GM21526 (cell line): ENCODE data around the gene UBAP2L.
"Not testable (repeated sequence)": the region's sequence is repeated elsewhere in the genome, so short reads cannot be mapped to it uniquely, and the experiment has no call there.

ENCODE experiments used
- ATAC-seq: cut with Tn5 transposase; IDR thresholded peaks from one replicate; pipeline ENCODE4 v1.9.1; 2021; ENCODE audit warnings: moderate library complexity; ENCODE audit not compliant: unreplicated experiment, low FRiP score

The UBAP2L gene

DNA sequence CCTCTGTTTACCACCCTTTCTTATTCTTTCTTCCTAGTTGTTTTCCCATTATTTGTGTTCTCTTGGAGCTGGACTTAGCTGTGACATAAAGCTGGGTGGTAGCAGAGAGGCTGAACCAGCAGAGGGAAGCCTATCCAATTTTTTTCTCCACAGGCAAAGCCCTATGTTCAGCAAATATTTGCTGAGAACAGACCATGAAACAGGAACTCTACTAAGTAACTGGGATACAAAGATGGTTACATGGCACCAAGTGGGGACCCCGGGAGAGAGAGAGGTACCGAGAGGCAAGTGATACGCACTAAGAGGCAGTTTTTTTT lies 21.2 kb upstream of the UBAP2L start:
- ATAC-seq, result no peak

- ATAC-seq, result not testable (repeated sequence)
Observed at GRCh38 chr1:154205778-154206177, 15.0 kb upstream of the UBAP2L start.

- no peak for ATAC-seq
Observed at GRCh38 chr1:154206196-154206595, 14.6 kb upstream of the UBAP2L start, which contains the start of gene CFAP141. CFAP141 (minus strand) TSS chr1:154206333; CDS start chr1:154206307, 26 bp downstream.

DNA sequence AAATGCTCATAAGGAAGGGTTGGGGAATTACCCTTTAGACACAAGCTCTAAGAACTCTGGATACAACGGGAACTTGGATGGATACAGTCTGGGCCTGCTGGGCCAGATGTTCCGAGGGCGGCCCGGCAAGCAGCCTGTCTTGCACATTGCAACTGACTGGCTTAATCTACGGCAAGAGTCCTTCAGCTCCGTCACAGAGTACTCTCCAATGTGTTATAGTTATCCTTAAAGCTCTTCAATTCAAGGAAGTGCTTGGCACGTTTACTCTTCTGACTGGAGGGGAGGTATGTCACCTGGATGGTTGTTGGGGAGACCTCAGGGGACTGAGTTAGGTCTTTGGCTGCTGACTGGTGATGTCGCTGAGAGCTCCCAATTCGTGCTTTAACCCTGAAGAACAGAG lies 13.5 kb upstream of the UBAP2L start:
- no peak for ATAC-seq

DNA sequence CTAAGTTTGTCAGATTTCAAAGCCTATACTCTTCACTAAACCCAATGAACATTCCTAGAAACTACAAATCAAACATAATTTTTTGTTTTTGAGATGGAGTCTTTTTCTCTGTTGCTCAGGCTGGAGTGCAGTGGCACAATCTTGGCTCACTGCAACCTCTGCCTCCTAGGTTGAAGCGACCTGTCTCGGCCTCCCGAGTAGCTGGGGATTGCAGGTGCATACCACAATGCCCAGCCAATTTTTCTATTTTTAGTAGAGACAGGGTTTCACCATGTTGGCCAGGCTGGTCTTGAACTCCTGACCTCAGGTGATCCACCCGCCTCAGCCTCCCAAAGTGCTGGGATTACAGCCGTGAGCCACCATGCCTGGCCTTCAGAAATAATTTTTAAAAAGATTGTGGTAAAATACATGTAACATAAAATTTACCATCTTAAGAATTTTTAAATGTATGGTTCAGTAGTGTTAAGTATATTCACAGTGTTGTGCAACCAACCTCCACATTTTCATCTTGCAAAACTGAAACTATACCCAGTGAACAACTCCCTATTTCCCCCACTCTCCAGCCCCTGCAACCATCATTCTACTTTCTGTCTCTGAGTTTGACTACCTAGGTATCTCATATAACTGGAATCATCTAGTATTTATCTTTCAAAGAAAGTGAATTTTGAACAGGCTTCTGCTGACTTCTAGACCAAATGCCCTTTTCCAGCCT lies 11.9 kb upstream of the UBAP2L start:
- ATAC-seq, result no peak

DNA sequence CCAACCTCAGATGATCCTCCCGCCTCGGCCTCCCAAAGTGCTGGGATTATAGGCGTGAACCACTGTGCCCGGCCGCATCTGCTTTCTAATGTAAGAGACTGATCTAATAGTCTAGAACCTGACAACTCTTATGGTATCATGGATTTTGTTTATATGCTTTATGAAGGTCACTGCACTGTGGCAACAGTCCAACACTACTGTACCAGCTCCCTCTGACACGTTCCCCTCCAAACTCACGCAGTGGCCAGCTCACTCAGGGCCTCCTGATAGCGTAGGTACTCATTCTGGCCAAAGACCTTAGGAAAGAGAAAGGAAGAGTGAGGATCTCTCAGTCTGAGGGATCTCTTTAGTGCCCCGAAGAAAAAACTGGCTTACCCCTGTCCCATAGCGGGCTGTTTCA lies 8.7 kb upstream of the UBAP2L start:
- ATAC-seq, result no peak

DNA sequence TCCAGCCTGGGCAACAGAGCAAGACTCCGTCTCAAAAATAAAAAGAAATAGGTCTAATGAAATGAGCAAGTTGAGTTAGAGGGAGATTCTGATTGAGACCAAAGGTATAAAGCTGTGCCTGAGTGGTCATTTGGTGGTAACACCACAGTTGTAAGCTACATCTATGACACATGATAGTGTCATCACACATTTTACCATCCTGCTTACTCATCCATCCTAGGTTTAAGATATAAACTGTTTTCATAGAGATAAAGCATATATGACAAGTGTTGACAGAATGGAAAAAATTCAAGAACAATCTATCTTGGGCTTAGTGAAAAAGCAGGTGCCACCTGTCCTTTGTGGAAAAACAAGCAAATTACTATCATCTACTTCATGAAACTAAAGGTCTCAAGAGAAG lies 7.5 kb upstream of the UBAP2L start:
- ATAC-seq, result no peak

- ATAC-seq, result no peak
Observed at GRCh38 chr1:154218545-154218944, 2.2 kb upstream of the UBAP2L start.

DNA sequence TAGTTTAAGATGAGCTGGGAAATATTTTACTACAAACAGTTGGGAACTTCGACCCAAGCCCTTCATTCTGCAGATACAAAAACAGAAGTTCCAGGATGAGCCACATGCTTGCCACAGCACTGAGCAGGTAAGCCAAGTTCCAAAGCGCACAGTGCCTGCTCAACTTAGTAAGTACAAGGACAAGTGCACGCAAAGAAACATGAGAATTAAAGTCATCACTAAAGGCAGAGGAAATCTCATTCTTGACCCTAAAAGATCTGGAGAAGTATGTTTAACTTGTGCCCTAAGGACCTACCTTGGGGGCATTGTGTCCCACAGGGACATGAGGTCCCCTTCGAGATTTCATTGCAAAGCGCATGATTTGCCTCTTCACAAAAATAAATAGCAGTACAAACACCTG lies 1.2 kb upstream of the UBAP2L start:
- no peak for ATAC-seq

- no peak for ATAC-seq
Observed at GRCh38 chr1:154220970-154221277, 169 bp downstream of the UBAP2L start.

GRCh38 chr1:154221278-154222001 lies 685 bp downstream of the UBAP2L start:
- ATAC-seq, result no peak

GRCh38 chr1:154222518-154222917 lies 1.8 kb downstream of the UBAP2L start:
- ATAC-seq, result no peak

- ATAC-seq, result no peak
Observed at GRCh38 chr1:154222918-154223317, 2.2 kb downstream of the UBAP2L start.

DNA sequence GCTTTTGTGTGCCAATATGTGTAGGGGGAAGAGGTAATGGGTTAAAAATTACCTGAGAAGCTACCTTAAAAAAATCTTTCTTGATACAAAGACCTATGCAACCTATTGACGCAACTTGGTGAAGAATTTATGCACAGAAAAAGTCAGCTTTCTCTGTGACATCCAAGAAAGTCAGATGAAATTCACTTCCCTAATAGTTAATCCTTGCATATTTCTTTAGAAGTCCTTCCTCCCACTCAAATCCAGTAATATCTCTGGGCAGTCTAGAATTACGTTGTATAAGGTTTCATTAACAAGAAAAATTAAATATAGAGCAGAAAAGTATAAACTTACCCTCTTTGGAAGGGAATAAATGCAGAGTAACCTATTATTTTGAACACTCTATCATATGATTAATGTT lies 2.9 kb downstream of the UBAP2L start:
- no peak for ATAC-seq

DNA sequence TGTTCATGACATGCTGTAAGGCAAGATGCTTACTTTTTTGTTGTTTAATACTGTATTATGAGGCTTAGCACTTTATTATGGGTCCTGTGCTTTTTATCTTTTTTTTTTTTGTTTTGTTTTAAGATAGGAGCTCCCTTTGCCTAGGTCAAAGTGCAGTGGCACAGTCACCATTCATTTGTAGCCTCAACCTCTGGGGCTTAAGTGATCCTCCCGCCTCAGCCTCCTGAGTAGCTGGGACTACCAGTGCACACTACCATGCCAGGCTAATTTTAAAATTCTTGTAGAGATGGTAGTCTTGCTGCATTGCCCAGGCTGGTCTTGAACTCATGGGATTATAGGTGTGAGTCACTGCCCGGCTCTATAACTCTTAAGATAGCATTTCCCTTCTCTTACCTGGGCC lies 4.6 kb downstream of the UBAP2L start:
- no peak for ATAC-seq

DNA sequence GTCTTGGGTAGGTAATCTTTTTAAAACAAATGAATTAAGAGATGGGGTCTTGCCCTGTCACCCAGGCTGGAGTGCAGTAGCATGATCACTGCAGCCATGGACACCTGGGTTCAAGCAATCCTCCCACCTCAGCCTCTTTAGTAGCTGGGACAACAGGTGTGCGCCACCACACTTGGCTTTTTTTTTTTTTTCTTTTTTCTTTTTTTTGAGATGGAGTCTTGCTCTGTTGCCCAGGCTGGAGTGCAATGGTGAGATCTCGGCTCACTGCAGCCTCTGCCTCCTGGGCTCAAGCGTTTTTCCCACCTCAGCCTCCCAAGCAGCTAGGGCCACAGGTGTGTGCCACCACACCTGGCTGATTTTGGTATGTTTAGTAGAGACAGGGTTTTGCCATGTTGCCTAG lies 10.4 kb downstream of the UBAP2L start:
- not testable (repeated sequence) for ATAC-seq

- ATAC-seq, result not testable (repeated sequence)
Observed at GRCh38 chr1:154233127-154233526, 12.4 kb downstream of the UBAP2L start.

- no peak for ATAC-seq
Observed at GRCh38 chr1:154236855-154237254, 16.1 kb downstream of the UBAP2L start.

DNA sequence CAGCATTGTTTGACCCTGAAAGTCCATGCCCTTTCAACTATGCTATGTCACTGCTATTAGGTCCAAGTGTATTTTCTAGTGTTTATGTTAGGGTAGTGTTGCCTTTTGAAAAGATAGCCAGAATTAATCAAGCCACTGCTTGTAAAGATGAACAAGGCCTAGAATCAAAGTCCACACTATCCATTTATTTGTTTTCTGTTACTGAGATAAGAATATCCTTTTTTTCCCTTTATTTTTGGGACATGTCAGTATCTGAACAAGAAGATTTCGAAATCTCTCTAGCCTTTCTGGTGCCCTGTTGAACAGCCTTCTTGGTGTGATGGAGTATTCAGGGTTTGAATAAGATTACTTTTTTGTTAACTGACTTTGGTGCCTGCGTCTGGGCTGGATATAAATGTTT lies 16.7 kb downstream of the UBAP2L start:
- ATAC-seq, result no peak

GRCh38 chr1:154237880-154238506 lies 17.2 kb downstream of the UBAP2L start:
- ATAC-seq, result no peak

GRCh38 chr1:154239491-154239890 lies 18.7 kb downstream of the UBAP2L start:
- no peak for ATAC-seq

DNA sequence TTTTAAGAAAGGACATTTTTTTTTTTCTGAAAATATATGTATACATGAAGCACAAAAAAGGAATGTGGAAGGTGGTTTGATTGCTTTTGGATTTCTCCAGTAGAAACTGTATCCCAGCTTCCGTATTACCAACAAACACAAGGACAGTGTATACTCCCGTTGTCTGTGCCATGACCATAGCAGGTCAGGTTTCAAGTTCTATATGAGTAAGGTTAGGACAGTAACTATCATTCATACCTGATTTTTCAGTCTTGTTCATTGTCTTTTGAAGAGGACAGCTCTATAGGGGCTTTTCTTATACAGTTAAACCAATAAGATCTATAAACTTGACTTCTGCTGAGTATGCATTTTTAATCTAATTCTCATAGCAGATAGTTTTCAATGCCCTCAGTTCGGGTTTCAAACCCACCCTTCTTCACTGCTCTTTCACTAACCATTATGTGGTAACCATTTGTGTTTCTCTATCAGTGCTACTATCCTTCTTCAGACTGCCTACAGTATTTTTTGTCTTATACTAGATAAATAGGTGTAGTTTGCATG lies 19.6 kb downstream of the UBAP2L start:
- no peak for ATAC-seq
